CD14-positive monocyte (primary cell): ENCODE results near the gene VPS33B. TPM values are rescaled to one million over a fixed set of nuclear protein-coding genes. Genes with fewer than 3 reads are reported as not detected.

Experiments used
- DNase-seq, 3 donors: peaks; one replicate each; pipeline ENCODE4 v3.0.0-alpha.2; 2011 to 2022
- H2AFZ ChIP-seq: 2 replicates; pipeline ENCODE4 v1.6.0; 2012; ENCODE audit warnings: mild to moderate bottlenecking, low read depth, low read length, inconsistent platforms; ENCODE audit not compliant: insufficient read depth, poor library complexity, severe bottlenecking
- H3K27ac ChIP-seq, 2 donors: 1 replicate in 1 of 2; 2 replicates in 1 of 2; pipeline ENCODE4 v1.5.1; 2012 to 2013; ENCODE audit warnings: low read length in 2 of 2, control low read depth in 1 of 2, inconsistent platforms in 1 of 2, low read depth in 1 of 2, mild to moderate bottlenecking in 1 of 2
- H3K27me3 ChIP-seq, 2 donors: one replicate each; pipeline versions ENCODE4 v1.6.0 to v1.6.1; 2011 to 2013; ENCODE audit warnings: low read length in 2 of 2; ENCODE audit not compliant: control insufficient read depth in 2 of 2, insufficient read depth in 2 of 2
- H3K36me3 ChIP-seq, 2 donors: replicated peaks in 1 of 2; 1 replicate in 1 of 2; 2 replicates in 1 of 2; pipeline versions ENCODE4 v1.5.1 to v1.6.1; 2012 to 2013; ENCODE audit warnings: low read length in 2 of 2, control low read depth in 1 of 2, inconsistent platforms in 1 of 2, mild to moderate bottlenecking in 1 of 2; ENCODE audit not compliant: insufficient read depth in 2 of 2, control insufficient read depth in 1 of 2
- H3K4me1 ChIP-seq, 2 donors: 1 replicate in 1 of 2; 2 replicates in 1 of 2; pipeline versions ENCODE4 v1.5.1 to v1.6.1; 2012 to 2013; ENCODE audit warnings: low read length in 2 of 2, control low read depth in 1 of 2, inconsistent platforms in 1 of 2, mild to moderate bottlenecking in 1 of 2, moderate library complexity in 1 of 2; ENCODE audit not compliant: insufficient read depth in 2 of 2, control insufficient read depth in 1 of 2
- H3K4me2 ChIP-seq: replicated peaks from 2 replicates; pipeline ENCODE3; 2012; ENCODE audit warnings: low read length, moderate library complexity, mild to moderate bottlenecking; ENCODE audit not compliant: poor library complexity, severe bottlenecking; ENCODE audit errors: extremely low read depth
- H3K4me3 ChIP-seq, 3 experiments: fragments of 200-600 bp in 1 of 3; sonication (generic) in 1 of 3; replicated peaks in 1 of 3; 1 replicate in 2 of 3; 2 replicates in 1 of 3; pipeline ENCODE4 v1.5.1; 2011 to 2013; ENCODE audit warnings: low read length in 3 of 3, mild to moderate bottlenecking in 3 of 3, control low read depth in 2 of 3, low read depth in 2 of 3, inconsistent platforms in 1 of 3, moderate library complexity in 1 of 3
- H3K79me2 ChIP-seq: 2 replicates; pipeline ENCODE4 v1.6.0; 2012; ENCODE audit warnings: mild to moderate bottlenecking, control low read depth, inconsistent platforms, low read length, moderate library complexity; ENCODE audit not compliant: insufficient read depth
- H3K9ac ChIP-seq: 2 replicates; pipeline ENCODE4 v1.6.0; 2017; ENCODE audit warnings: low read length, mild to moderate bottlenecking; ENCODE audit not compliant: insufficient read depth, poor library complexity, severe bottlenecking
- H3K9me3 ChIP-seq, 2 donors: replicated peaks in 1 of 2; 1 replicate in 1 of 2; 2 replicates in 1 of 2; pipeline versions ENCODE4 v1.5.1 to v1.6.1; 2012 to 2013; ENCODE audit warnings: low read length in 2 of 2, control low read depth in 1 of 2; ENCODE audit not compliant: control insufficient read depth in 1 of 2, insufficient read depth in 1 of 2
- H4K20me1 ChIP-seq: 2 replicates; pipeline ENCODE4 v1.6.0; 2012; ENCODE audit warnings: mild to moderate bottlenecking, low read length, control low read depth, moderate library complexity; ENCODE audit not compliant: insufficient read depth
- H3K27ac Mint-ChIP-seq, 7 donors: one replicate each; pipeline ENCODE4 v1.8.0; 2020; ENCODE audit warnings: mild to moderate bottlenecking in 7 of 7, mixed read lengths in 7 of 7, moderate library complexity in 6 of 7, inconsistent platforms in 2 of 7
- H3K27me3 Mint-ChIP-seq, 3 donors: one replicate each; pipeline ENCODE4 v1.8.0; 2021 to 2022; ENCODE audit warnings: low read depth in 3 of 3, mild to moderate bottlenecking in 3 of 3, mixed read lengths in 3 of 3, moderate library complexity in 3 of 3, inconsistent platforms in 1 of 3
- H3K36me3 Mint-ChIP-seq, 2 donors: one replicate each; pipeline ENCODE4 v1.8.0; 2020; ENCODE audit warnings: mixed read lengths in 2 of 2, inconsistent platforms in 1 of 2, mild to moderate bottlenecking in 1 of 2
- H3K4me1 Mint-ChIP-seq: one replicate; pipeline ENCODE4 v1.8.0; 2020; ENCODE audit warnings: mild to moderate bottlenecking, mixed read lengths
- H3K4me3 Mint-ChIP-seq, 2 donors: one replicate each; pipeline ENCODE4 v1.8.0; 2020; ENCODE audit warnings: mild to moderate bottlenecking in 2 of 2, mixed read lengths in 2 of 2, moderate library complexity in 1 of 2
- H3K9me3 Mint-ChIP-seq, 7 donors: one replicate each; pipeline ENCODE4 v1.8.0; 2020 to 2022; ENCODE audit warnings: mixed read lengths in 7 of 7, mild to moderate bottlenecking in 6 of 7, moderate library complexity in 6 of 7, inconsistent platforms in 2 of 7
- CTCF ChIP-seq: fragments of 200-600 bp; IDR thresholded peaks from one replicate; pipeline ENCODE4 v1.8.0; 2022; ENCODE audit warnings: antibody characterized with exemption, mild to moderate bottlenecking
- WGBS: methylation state at CpG from one replicate; pipeline ENCODE4 v1.1.5; 2013; ENCODE audit warnings: missing lambda C conversion rate; ENCODE audit not compliant: insufficient coverage; 5-methylcytosine and 5-hydroxymethylcytosine counted together
- intact Hi-C, 2 donors: fragments of 100-400 bp; cut with micrococcal nuclease; formaldehyde crosslinking; loops; one replicate each; pipeline versions ENCODE4 v1.15.0 to v1.15.1; 2023
- polyA plus RNA-seq, 3 donors: library from polyadenylated mRNA; depleted of rRNA in 1 of 3; unstranded in 2 of 3; stranded (reverse) in 1 of 3; fragments of 300-500 nt in 2 of 3; fragments of >200 nt in 1 of 3; fragmentation: Illumina TruSeq in 2 of 3; gene quantifications; 1 replicate in 2 of 3; 2 replicates in 1 of 3; pipeline ENCODE4 v1.2.3, GENCODE V29; 2012 to 2021

The VPS33B gene
- polyA plus RNA-seq, 3 donors: 4.0 to 16.9 (median 4.8) TPM

GRCh38 chr15:90970274-90970673 lies 52.1 kb downstream of the VPS33B start:
- intact Hi-C loops: no loop called here

GRCh38 chr15:90968434-90968833 lies 54.0 kb downstream of the VPS33B start:
- H3K4me3 Mint-ChIP-seq: no peak overlapping the region
- H3K4me3 ChIP-seq: no peak overlapping the region
- no peaks in the 10 kb centered on the region for H3K79me2 ChIP-seq
- DNase-seq: no peak
- no peaks in the 10 kb centered on the region for H3K4me1 ChIP-seq
- no peak overlapping the region for H2AFZ ChIP-seq
- no peak overlapping the region for H3K4me2 ChIP-seq
- H3K27me3 Mint-ChIP-seq: no peaks in the 10 kb centered on the region
- H3K36me3 ChIP-seq: peaks cover 49 to 93% of the 10 kb centered on the region in 2 donors
- H3K9me3 ChIP-seq: no peaks in the 10 kb centered on the region
- no peak overlapping the region for H3K27ac ChIP-seq
- no peak overlapping the region for H3K9ac ChIP-seq
- intact Hi-C loops: no loop called here
- H4K20me1 ChIP-seq: no peaks in the 10 kb centered on the region
- peaks cover 67 to 80% of the 10 kb centered on the region in 2 donors for H3K36me3 Mint-ChIP-seq
- no peaks in the 10 kb centered on the region for H3K9me3 Mint-ChIP-seq
- WGBS: no CpG with 5 or more reads among the region's 1 CpG
- no peaks in the 10 kb centered on the region for H3K4me1 Mint-ChIP-seq
- peak overlapping the region in 2 of 7 donors; percentile 11 to 73 for H3K27ac Mint-ChIP-seq
- H3K27me3 ChIP-seq: no peaks in the 10 kb centered on the region
- TF ChIP-seq CTCF: no peak

More at GRCh38 chr15:90970274-90970673, 52.1 kb downstream of the VPS33B start:
- H3K27ac ChIP-seq: no peak overlapping the region
- no peak overlapping the region for H3K4me3 Mint-ChIP-seq
- DNase-seq: no peak
- H2AFZ ChIP-seq: no peak overlapping the region
- no peak overlapping the region for H3K4me2 ChIP-seq
- H3K36me3 ChIP-seq: peaks cover 63 to 93% of the 10 kb centered on the region in 2 donors
- H3K27me3 ChIP-seq: no peaks in the 10 kb centered on the region
- peak overlapping the region in 2 of 7 donors; percentile 11 to 18 for H3K27ac Mint-ChIP-seq
- H3K4me1 Mint-ChIP-seq: no peaks in the 10 kb centered on the region
- H3K9ac ChIP-seq: no peak overlapping the region
- no peaks in the 10 kb centered on the region for H4K20me1 ChIP-seq
- H3K9me3 Mint-ChIP-seq: no peaks in the 10 kb centered on the region
- H3K27me3 Mint-ChIP-seq: no peaks in the 10 kb centered on the region
- no peaks in the 10 kb centered on the region for H3K9me3 ChIP-seq
- peaks cover 73 to 81% of the 10 kb centered on the region in 2 donors for H3K36me3 Mint-ChIP-seq
- no peaks in the 10 kb centered on the region for H3K79me2 ChIP-seq
- no peak for TF ChIP-seq CTCF
- WGBS: 95% methylated on average over 3 of the region's 7 CpGs
- no peaks in the 10 kb centered on the region for H3K4me1 ChIP-seq
- H3K4me3 ChIP-seq: no peak overlapping the region
